ENCODE measurements around the gene ARL8B. TPM values are rescaled to one million over a fixed set of nuclear protein-coding genes. Genes with fewer than 3 reads are reported as not detected.
A peak's percentile ranks its signal among the peaks of the same experiment; 100 is the strongest.

Gene ARL8B
- total RNA-seq, 1 experiment from 2014 or later, result 28.3 TPM

DNA sequence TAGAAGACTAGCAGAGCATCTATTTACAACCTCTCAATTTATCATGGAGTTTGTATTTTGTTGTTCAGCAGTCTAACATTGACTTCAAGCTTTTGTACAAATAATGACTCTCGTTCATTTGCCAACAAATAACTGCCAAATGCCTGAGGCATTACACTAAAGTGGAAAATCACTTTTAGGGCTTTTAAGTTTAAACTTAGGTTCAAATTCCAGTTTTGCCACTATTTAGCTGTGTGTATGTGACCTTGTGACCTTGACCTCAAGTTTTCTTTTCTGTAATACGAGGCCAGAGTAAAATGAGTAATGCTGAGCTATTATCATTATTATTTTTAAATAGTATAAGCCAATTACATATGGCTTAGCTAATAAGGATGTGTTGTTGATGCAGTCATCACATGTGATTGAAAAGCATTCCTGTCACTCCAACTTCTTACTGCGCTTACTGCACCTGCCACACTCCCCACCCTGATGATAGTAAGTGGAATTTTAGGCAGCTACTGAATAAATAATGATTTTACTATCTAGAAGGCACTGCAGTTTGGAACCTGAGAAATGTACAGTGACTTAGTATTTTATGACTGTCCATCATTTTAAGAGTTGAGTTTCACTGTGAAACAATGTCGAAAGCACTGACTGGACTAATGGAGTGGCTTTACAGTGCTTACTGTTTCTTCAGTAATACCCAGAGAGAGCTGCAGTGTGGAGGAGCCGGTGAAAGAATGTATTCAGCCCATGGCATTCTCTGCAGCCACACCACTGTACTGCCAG is 16.3 kb downstream of the ARL8B start:
- Mint-ChIP-seq H3K4me3 (no peak overlapping the region), H3K36me3 (peaks cover 22% of the 10 kb centered on the region), H3K4me1 (peaks cover 33% of the 10 kb centered on the region), H3K27me3 (ENCODE audit: low read depth) (no peaks in the 10 kb centered on the region), H3K27ac (peak overlapping the region; percentile 6; the same call in 1 of the 2 replicates), H3K9me3 (peaks cover 16% of the 10 kb centered on the region)
- ChIA-PET POLR2A (no interaction called here), CTCF (interaction anchor here (0.9 kb wide), 1 partner anchor 158 kb away, joined by 4 read pairs; no protein-coding TSS in a partner anchor)
- ATAC-seq (no peak), DNase-seq (ENCODE audit: low spot score) (no peak)
- TF ChIP-seq GABPB1 (CRISPR knock-in tag; IDR thresholded peaks at IDR 0.05) (peak; percentile 11; the same call in 1 of the 2 replicates), ELF4 (CRISPR knock-in tag; IDR thresholded peaks at IDR 0.05; ENCODE audit: low read depth) (no peak), FOXP1 (CRISPR knock-in tag; IDR thresholded peaks at IDR 0.05; ENCODE audit: borderline replicate concordance) (no peak), ZNF425 (CRISPR knock-in tag; conservative IDR thresholded peaks at IDR 0.05) (no peak), SP1 (CRISPR knock-in tag; conservative IDR thresholded peaks at IDR 0.05) (no peak), ZNF317 (CRISPR knock-in tag; IDR thresholded peaks at IDR 0.05; ENCODE audit: borderline replicate concordance, low read depth) (no peak), GTF2I (CRISPR knock-in tag; conservative IDR thresholded peaks at IDR 0.05) (no peak)
- TF ChIP-seq, protein P1, sequence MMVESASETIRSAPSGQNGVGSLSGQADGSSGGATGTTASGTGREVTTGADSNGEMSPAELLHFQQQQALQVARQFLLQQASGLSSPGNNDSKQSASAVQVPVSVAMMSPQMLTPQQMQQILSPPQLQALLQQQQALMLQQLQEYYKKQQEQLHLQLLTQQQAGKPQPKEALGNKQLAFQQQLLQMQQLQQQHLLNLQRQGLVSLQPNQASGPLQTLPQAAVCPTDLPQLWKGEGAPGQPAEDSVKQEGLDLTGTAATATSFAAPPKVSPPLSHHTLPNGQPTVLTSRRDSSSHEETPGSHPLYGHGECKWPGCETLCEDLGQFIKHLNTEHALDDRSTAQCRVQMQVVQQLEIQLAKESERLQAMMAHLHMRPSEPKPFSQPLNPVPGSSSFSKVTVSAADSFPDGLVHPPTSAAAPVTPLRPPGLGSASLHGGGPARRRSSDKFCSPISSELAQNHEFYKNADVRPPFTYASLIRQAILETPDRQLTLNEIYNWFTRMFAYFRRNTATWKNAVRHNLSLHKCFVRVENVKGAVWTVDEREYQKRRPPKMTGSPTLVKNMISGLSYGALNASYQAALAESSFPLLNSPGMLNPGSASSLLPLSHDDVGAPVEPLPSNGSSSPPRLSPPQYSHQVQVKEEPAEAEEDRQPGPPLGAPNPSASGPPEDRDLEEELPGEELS (CRISPR knock-in tag; IDR thresholded peaks at IDR 0.05), result no peak

GRCh38 chr3:5140230-5140621 is 18.1 kb downstream of the ARL8B start:
- Mint-ChIP-seq H3K4me3 (no peak overlapping the region), H3K9me3 (peaks cover 32% of the 10 kb centered on the region), H3K27ac (peak overlapping the region; percentile 10; the same call in 1 of the 2 replicates), H3K4me1 (peaks cover 27% of the 10 kb centered on the region), H3K27me3 (ENCODE audit: low read depth) (no peaks in the 10 kb centered on the region), H3K36me3 (peaks cover 38% of the 10 kb centered on the region)
- CTCF ChIA-PET, result no interaction called here
- ATAC-seq (no peak), DNase-seq (ENCODE audit: low spot score) (no peak)
- POLR2A ChIA-PET, result interaction anchor here (0.6 kb wide), 1 partner anchor 12 kb away, joined by 8 read pairs; no protein-coding TSS in a partner anchor
- TF ChIP-seq NR2C2 (CRISPR knock-in tag; IDR thresholded peaks at IDR 0.05) (no peak), ZNF138 (CRISPR knock-in tag; conservative IDR thresholded peaks at IDR 0.05) (no peak), FOXJ3 (CRISPR knock-in tag; IDR thresholded peaks at IDR 0.05; ENCODE audit: borderline replicate concordance) (no peak), NR3C1 (CRISPR knock-in tag; conservative IDR thresholded peaks at IDR 0.05; ENCODE audit: low read depth) (no peak), ZNF671 (CRISPR knock-in tag; IDR thresholded peaks at IDR 0.05) (no peak), FOXP1 (CRISPR knock-in tag; IDR thresholded peaks at IDR 0.05; ENCODE audit: borderline replicate concordance) (no peak), SP1 (CRISPR knock-in tag; conservative IDR thresholded peaks at IDR 0.05) (no peak), ETV6 (CRISPR knock-in tag; IDR thresholded peaks at IDR 0.05) (no peak)
- TF ChIP-seq, protein P2, sequence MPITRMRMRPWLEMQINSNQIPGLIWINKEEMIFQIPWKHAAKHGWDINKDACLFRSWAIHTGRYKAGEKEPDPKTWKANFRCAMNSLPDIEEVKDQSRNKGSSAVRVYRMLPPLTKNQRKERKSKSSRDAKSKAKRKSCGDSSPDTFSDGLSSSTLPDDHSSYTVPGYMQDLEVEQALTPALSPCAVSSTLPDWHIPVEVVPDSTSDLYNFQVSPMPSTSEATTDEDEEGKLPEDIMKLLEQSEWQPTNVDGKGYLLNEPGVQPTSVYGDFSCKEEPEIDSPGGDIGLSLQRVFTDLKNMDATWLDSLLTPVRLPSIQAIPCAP (CRISPR knock-in tag; IDR thresholded peaks at IDR 0.05), result no peak

- ATAC-seq, result no peak
- H3K9me3 Mint-ChIP-seq, result peaks cover 38% of the 10 kb centered on the region
- no peak for DNase-seq (ENCODE audit: low spot score)
- H3K4me3 Mint-ChIP-seq, result no peak overlapping the region
- ChIA-PET CTCF (no interaction called here), POLR2A (no interaction called here)
- peaks cover 32% of the 10 kb centered on the region for H3K4me1 Mint-ChIP-seq
- H3K27ac Mint-ChIP-seq, result no peak overlapping the region
- H3K27me3 Mint-ChIP-seq (ENCODE audit: low read depth), result no peaks in the 10 kb centered on the region
- peaks cover 44% of the 10 kb centered on the region for H3K36me3 Mint-ChIP-seq
- TF ChIP-seq, protein P3, sequence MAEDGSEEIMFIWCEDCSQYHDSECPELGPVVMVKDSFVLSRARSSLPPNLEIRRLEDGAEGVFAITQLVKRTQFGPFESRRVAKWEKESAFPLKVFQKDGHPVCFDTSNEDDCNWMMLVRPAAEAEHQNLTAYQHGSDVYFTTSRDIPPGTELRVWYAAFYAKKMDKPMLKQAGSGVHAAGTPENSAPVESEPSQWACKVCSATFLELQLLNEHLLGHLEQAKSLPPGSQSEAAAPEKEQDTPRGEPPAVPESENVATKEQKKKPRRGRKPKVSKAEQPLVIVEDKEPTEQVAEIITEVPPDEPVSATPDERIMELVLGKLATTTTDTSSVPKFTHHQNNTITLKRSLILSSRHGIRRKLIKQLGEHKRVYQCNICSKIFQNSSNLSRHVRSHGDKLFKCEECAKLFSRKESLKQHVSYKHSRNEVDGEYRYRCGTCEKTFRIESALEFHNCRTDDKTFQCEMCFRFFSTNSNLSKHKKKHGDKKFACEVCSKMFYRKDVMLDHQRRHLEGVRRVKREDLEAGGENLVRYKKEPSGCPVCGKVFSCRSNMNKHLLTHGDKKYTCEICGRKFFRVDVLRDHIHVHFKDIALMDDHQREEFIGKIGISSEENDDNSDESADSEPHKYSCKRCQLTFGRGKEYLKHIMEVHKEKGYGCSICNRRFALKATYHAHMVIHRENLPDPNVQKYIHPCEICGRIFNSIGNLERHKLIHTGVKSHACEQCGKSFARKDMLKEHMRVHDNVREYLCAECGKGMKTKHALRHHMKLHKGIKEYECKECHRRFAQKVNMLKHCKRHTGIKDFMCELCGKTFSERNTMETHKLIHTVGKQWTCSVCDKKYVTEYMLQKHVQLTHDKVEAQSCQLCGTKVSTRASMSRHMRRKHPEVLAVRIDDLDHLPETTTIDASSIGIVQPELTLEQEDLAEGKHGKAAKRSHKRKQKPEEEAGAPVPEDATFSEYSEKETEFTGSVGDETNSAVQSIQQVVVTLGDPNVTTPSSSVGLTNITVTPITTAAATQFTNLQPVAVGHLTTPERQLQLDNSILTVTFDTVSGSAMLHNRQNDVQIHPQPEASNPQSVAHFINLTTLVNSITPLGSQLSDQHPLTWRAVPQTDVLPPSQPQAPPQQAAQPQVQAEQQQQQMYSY (CRISPR knock-in tag; IDR thresholded peaks at IDR 0.05), result no peak
- TF ChIP-seq HMGXB4 (CRISPR knock-in tag; IDR thresholded peaks at IDR 0.05), result no peak
- TF ChIP-seq TEAD4 (CRISPR knock-in tag; IDR thresholded peaks at IDR 0.05), result no peak
- TF ChIP-seq, protein P4, sequence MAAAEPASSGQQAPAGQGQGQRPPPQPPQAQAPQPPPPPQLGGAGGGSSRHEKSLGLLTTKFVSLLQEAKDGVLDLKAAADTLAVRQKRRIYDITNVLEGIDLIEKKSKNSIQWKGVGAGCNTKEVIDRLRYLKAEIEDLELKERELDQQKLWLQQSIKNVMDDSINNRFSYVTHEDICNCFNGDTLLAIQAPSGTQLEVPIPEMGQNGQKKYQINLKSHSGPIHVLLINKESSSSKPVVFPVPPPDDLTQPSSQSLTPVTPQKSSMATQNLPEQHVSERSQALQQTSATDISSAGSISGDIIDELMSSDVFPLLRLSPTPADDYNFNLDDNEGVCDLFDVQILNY (CRISPR knock-in tag; IDR thresholded peaks at IDR 0.05), result no peak
These were observed 18.7 kb downstream of the ARL8B start for GRCh38 chr3:5140839-5141238.
